K562 (cell line): Measurements from ENCODE around the gene RUFY2. TPM values are rescaled to one million over a fixed set of nuclear protein-coding genes. Genes with fewer than 3 reads are reported as not detected.

ENCODE experiments used
- ETV6 ChIP-seq, 3 experiments: fragments of 150-350 bp in 1 of 3; sonication (generic) in 1 of 3; formaldehyde crosslinking in 1 of 3; IDR thresholded peaks; 2 replicates each; pipeline versions ENCODE4 v1.6.1 to v1.8.0; 2014 to 2022; ENCODE audit warnings: borderline replicate concordance in 2 of 3, low read depth in 2 of 3, antibody characterized with exemption in 1 of 3, low read length in 1 of 3, mild to moderate bottlenecking in 1 of 3, missing genetic modification reagents in 1 of 3
- FOXK2 ChIP-seq, 2 experiments: fragments of 450-650 bp; IDR thresholded peaks in 1 of 2; conservative IDR thresholded peaks in 1 of 2; 2 replicates each; pipeline ENCODE4 v1.6.1; 2016; ENCODE audit warnings: low read depth in 2 of 2, mild to moderate bottlenecking in 1 of 2
- KDM5B ChIP-seq: fragments of 200-600 bp; sonication (generic); IDR thresholded peaks from 2 replicates; pipeline ENCODE4 v1.6.1; 2012; ENCODE audit warnings: low read depth, mild to moderate bottlenecking, moderate library complexity, low read length, control low read depth, inconsistent platforms; ENCODE audit not compliant: insufficient replicate concordance
- LEF1 ChIP-seq: fragments of 450-650 bp; IDR thresholded peaks from 2 replicates; pipeline ENCODE4 v1.6.1; 2016; ENCODE audit warnings: mild to moderate bottlenecking
- SMAD4 ChIP-seq: fragments of 250-450 bp; sonication (Bioruptor Pico); conservative IDR thresholded peaks from 2 replicates; pipeline ENCODE4 v1.8.0; 2021; ENCODE audit warnings: inconsistent platforms, mild to moderate bottlenecking, moderate library complexity
- SMC3 ChIP-seq: conservative IDR thresholded peaks from 2 replicates; pipeline ENCODE4 v1.6.1; 2011; ENCODE audit warnings: low read depth, low read length, improper control_type of control experiment; ENCODE audit not compliant: insufficient read depth
- polyA plus RNA-seq, 8 experiments: library from polyadenylated mRNA; depleted of rRNA in 4 of 8; stranded (reverse) in 5 of 8; unstranded in 3 of 8; fragments of >200 nt; fragmentation: Nextera tagmentation in 2 of 8; fragmentation: Illumina TruSeq in 1 of 8; extraction: Ambion mirVana in 2 of 8; extraction: Trizol in 1 of 8; gene quantifications; 2 replicates each; pipeline versions ENCODE4 v1.2.1 to v1.2.3, GENCODE V29; 2011 to 2014; ENCODE audit warnings: inconsistent platforms in 1 of 8, missing spikeins in 1 of 8
- total RNA-seq, 7 experiments: library from RNA; depleted of rRNA in 6 of 7; stranded (reverse); fragments of >200 nt in 6 of 7; fragmentation: Illumina TruSeq in 2 of 7; extraction: Trizol in 2 of 7; gene quantifications; 2 replicates each; pipeline versions ENCODE4 v1.2.1 to v1.2.3, GENCODE V29; 2011 to 2021; ENCODE audit warnings: low replicate concordance in 1 of 7
- TF ChIP-seq, protein P1 (sequence below), 2 experiments: fragments of 450-650 bp in 1 of 2; IDR thresholded peaks; 2 replicates each; pipeline ENCODE4 v1.6.1; 2011 to 2017; ENCODE audit warnings: low read depth in 2 of 2, antibody characterized with exemption in 1 of 2, borderline replicate concordance in 1 of 2, low read length in 1 of 2, mild to moderate bottlenecking in 1 of 2, mixed read lengths in 1 of 2; ENCODE audit not compliant: control insufficient read depth in 1 of 2
- TF ChIP-seq, protein P2 (sequence below): fragments of 250-450 bp; sonication (Bioruptor Pico); IDR thresholded peaks from 2 replicates; pipeline ENCODE4 v1.6.1; 2021; ENCODE audit warnings: mild to moderate bottlenecking
- TF ChIP-seq, protein P3 (sequence below): fragments of 250-450 bp; sonication (Bioruptor Pico); IDR thresholded peaks from 2 replicates; pipeline ENCODE4 v1.4.0; 2020; ENCODE audit warnings: borderline replicate concordance
- TF ChIP-seq, protein P4 (sequence below), 3 experiments: fragments of 200-800 bp in 1 of 3; sonication (Bioruptor generic) in 1 of 3; sonication (generic) in 1 of 3; formaldehyde crosslinking in 1 of 3; IDR thresholded peaks; 2 replicates each; pipeline versions ENCODE4 v1.6.1 to v1.8.0; 2016 to 2022; ENCODE audit warnings: mild to moderate bottlenecking in 2 of 3, missing compliant biosample characterization in 2 of 3, missing genetic modification characterization in 2 of 3, missing genetic modification reagents in 1 of 3
- TF ChIP-seq, protein P5 (sequence below): sonication (generic); formaldehyde crosslinking; IDR thresholded peaks from 2 replicates; pipeline ENCODE4 v1.8.1; 2022; ENCODE audit warnings: missing genetic modification reagents
- TF ChIP-seq, protein P6 (sequence below): IDR thresholded peaks from 2 replicates; pipeline ENCODE4 v1.6.1; 2011; ENCODE audit warnings: borderline replicate concordance, low read depth, mild to moderate bottlenecking, moderate library complexity, low read length; ENCODE audit not compliant: insufficient read depth, poor library complexity, severe bottlenecking

The RUFY2 gene
- total and polyA plus RNA-seq, 9 of the 15 experiments (the other 6 are each of a cell fraction or from before 2014, with no cell fraction given), result 3.7 to 20.1 (median 12.6) TPM

DNA sequence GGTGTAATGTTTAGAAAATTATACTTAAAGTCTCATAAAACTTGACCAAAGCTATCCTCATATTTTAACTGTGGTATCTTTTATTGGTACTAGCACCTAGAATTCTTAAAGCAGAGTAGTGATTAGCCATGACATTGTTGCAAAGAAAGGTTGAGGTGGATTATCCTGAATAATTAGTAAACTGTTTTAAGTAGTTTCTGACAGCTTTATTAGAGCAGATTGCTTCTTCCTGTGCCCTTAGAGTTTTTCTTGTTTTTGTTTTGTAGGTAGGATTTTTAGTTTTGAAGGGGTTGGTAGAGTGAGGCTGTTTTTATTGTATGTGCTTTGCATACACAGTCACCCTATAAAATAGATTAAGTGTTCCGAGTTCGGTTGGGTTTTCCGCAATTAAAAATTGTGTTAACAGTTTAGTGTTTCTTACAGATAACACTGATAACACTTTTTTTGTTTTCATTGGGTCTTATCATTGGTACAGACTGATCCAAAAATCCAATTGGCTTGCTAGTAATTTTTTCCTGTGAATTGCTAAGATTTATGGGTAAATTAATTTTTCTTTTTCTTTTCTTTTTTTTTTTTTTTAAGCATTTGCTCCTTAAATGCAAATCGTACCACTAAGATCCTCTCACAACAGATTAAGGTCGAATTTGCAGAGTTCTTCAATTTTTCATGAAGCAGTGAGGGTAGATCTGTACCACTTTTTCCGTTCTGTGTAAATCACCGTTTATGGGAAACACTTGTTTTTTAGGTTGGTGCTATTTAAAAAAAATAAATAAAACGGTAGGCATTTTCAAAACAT lies 72.2 kb downstream of the RUFY2 start (continued):
- TF ChIP-seq, protein P1, sequence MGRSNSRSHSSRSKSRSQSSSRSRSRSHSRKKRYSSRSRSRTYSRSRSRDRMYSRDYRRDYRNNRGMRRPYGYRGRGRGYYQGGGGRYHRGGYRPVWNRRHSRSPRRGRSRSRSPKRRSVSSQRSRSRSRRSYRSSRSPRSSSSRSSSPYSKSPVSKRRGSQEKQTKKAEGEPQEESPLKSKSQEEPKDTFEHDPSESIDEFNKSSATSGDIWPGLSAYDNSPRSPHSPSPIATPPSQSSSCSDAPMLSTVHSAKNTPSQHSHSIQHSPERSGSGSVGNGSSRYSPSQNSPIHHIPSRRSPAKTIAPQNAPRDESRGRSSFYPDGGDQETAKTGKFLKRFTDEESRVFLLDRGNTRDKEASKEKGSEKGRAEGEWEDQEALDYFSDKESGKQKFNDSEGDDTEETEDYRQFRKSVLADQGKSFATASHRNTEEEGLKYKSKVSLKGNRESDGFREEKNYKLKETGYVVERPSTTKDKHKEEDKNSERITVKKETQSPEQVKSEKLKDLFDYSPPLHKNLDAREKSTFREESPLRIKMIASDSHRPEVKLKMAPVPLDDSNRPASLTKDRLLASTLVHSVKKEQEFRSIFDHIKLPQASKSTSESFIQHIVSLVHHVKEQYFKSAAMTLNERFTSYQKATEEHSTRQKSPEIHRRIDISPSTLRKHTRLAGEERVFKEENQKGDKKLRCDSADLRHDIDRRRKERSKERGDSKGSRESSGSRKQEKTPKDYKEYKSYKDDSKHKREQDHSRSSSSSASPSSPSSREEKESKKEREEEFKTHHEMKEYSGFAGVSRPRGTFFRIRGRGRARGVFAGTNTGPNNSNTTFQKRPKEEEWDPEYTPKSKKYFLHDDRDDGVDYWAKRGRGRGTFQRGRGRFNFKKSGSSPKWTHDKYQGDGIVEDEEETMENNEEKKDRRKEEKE (IDR thresholded peaks at IDR 0.05; ENCODE audit: borderline replicate concordance in 1 of 2, control insufficient read depth in 1 of 2, low read depth in 2 of 2, low read length in 1 of 2), result no peak
- TF ChIP-seq, protein P2, sequence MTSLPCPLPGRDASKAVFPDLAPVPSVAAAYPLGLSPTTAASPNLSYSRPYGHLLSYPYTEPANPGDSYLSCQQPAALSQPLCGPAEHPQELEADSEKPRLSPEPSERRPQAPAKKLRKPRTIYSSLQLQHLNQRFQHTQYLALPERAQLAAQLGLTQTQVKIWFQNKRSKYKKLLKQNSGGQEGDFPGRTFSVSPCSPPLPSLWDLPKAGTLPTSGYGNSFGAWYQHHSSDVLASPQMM (CRISPR knock-in tag), result no peak
- TF ChIP-seq, protein P3, sequence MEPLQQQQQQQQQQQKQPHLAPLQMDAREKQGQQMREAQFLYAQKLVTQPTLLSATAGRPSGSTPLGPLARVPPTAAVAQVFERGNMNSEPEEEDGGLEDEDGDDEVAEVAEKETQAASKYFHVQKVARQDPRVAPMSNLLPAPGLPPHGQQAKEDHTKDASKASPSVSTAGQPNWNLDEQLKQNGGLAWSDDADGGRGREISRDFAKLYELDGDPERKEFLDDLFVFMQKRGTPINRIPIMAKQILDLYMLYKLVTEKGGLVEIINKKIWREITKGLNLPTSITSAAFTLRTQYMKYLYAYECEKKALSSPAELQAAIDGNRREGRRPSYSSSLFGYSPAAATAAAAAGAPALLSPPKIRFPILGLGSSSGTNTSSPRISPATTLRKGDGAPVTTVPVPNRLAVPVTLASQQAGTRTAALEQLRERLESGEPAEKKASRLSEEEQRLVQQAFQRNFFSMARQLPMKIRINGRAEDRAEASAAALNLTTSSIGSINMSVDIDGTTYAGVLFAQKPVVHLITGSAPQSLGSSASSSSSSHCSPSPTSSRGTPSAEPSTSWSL (CRISPR knock-in tag), result no peak
- TF ChIP-seq ETV6 (IDR thresholded peaks at IDR 0.05; ENCODE audit: borderline replicate concordance in 1 of 2, low read depth in 2 of 2, low read length in 1 of 2), result no peak
- TF ChIP-seq ETV6 (CRISPR knock-in tag; IDR thresholded peaks at IDR 0.05; ENCODE audit: borderline replicate concordance), result no peak
- no peak for TF ChIP-seq LEF1
- TF ChIP-seq, protein P4, sequence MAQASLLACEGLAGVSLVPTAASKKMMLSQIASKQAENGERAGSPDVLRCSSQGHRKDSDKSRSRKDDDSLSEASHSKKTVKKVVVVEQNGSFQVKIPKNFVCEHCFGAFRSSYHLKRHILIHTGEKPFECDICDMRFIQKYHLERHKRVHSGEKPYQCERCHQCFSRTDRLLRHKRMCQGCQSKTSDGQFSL (CRISPR knock-in tag; IDR thresholded peaks at IDR 0.05), result no peak
- TF ChIP-seq, protein P4 (tag; IDR thresholded peaks at IDR 0.05), result no peak
- no peak for TF ChIP-seq KDM5B
- no peak for TF ChIP-seq SMAD4 (CRISPR knock-in tag)
- TF ChIP-seq SMC3, result no peak
- TF ChIP-seq, protein P5, sequence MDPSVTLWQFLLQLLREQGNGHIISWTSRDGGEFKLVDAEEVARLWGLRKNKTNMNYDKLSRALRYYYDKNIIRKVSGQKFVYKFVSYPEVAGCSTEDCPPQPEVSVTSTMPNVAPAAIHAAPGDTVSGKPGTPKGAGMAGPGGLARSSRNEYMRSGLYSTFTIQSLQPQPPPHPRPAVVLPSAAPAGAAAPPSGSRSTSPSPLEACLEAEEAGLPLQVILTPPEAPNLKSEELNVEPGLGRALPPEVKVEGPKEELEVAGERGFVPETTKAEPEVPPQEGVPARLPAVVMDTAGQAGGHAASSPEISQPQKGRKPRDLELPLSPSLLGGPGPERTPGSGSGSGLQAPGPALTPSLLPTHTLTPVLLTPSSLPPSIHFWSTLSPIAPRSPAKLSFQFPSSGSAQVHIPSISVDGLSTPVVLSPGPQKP, result no peak
- 0 out of 4 replicates have a peak, but pooled peaks of 1 of the 2 experiments have one; percentile 9 for TF ChIP-seq FOXK2 (conservative IDR thresholded peaks at IDR 0.05 in 1 of 2, IDR thresholded peaks at IDR 0.05 in 1 of 2; ENCODE audit: low read depth in 2 of 2)
- TF ChIP-seq, protein P6, sequence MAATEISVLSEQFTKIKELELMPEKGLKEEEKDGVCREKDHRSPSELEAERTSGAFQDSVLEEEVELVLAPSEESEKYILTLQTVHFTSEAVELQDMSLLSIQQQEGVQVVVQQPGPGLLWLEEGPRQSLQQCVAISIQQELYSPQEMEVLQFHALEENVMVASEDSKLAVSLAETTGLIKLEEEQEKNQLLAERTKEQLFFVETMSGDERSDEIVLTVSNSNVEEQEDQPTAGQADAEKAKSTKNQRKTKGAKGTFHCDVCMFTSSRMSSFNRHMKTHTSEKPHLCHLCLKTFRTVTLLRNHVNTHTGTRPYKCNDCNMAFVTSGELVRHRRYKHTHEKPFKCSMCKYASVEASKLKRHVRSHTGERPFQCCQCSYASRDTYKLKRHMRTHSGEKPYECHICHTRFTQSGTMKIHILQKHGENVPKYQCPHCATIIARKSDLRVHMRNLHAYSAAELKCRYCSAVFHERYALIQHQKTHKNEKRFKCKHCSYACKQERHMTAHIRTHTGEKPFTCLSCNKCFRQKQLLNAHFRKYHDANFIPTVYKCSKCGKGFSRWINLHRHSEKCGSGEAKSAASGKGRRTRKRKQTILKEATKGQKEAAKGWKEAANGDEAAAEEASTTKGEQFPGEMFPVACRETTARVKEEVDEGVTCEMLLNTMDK, result no peak
